ENCODE results near the gene ARHGEF12.
A peak's percentile ranks its signal among the peaks of the same experiment; 100 is the strongest.

ARHGEF12 gene

DNA sequence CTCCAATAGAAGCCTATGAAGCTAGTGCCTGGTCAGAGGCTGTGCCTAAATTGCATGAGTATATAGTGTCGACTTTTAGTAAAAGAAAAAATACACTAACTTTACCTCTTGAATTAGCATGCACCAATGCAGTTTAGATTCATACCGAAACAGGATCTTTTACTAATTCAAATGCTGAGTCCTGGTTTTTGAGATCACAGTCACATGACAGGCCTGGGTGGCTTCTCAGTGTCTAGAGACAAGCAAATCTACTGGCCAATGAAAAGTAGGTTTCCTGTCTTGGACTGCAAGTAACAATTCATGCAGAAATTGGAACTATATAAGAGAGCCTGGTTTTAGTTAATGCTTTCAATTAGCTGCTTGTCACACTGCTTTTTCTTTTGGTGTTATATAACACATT lies 7.2 kb downstream of the ARHGEF12 start:
- DNase-seq = no peak

DNA sequence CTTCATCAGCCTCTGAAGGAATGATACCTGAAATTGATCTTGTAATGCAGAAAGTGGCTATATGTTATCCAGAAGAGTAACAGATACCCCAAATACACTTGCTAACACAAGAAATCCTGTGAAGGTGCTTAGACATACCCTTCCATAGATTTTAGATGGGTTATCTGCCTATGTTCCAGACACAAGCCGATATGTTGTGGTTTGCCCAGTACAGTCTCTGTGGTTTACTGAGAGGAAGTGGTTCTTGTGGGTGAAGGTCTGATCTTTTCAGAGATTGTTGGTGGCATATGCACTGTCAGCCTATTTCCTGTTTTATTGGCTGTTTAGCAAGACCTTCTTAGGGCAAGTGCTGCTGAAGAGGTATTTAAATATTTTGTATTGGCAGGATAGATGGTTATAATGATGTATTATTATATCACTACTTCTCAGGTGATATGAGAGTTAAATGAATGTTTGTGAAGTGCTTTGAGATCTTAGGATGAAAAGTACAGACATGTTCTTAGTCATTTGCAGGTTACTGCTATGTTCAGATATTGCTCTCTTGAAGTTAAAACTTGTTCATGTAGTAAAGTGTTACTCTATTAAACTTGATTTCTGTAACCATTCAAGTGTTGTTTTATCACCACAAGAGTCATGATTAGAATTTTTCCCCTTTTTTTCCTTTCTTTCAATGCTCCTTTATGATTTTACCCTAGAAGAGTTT lies 8.2 kb downstream of the ARHGEF12 start:
- peak; percentile 59 for DNase-seq

DNA sequence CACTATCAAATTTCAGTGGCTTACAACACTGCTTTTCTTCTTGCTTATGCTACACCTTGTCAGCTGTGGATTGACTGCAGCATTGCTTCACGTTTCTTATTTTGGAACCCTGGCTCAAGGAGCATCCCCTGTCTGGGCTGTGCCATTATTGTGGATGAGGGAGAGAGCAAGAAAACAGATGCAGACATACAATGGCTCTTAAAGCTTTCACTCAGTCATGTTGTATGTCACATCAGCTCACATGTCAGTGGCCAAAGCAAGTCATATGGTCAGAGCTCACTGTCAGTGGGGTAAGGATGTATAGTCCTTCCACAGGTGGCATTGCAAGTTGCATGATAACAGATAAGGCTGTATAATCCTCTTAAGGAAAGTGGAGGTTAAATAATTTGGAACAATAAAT lies 10.0 kb downstream of the ARHGEF12 start:
- no peak for DNase-seq

DNA sequence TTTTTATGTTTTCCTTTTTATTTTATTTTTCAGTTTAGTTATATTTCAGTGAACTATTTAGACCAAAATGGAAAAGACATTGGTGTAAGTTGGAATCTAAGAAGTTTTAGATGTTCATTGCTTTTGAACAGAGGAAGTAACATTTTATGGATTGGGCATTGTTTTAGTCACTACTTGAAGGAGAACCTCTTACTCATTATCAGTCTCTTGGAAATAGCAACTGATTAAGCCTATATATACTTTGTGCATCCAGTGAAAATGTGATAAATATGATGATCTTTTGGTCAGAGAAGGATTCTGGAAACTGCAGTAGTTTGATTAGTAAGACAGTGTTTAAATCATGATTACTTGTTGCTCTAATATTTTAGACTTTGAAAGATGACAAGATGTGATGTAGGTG lies 14.4 kb downstream of the ARHGEF12 start:
- DNase-seq = no peak

DNA sequence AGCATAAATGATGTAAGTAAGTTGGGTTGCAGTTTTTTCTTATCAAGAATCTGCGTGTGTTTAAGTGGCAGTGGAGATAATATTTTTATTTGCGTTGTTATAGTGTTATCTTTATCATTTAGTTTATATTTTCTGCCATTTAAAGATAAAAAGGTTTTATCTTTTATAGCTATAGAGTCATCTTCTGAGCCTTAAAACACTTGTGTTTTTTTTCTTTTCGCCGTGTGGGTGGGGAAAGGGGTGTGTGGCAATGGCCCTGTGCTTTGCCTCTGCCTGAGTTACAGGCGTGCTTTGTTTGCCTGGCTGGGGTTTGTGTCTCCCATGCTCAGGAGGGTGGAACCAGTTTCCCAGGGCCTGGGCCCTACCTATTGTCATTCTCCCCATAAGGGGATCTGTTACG lies 16.2 kb downstream of the ARHGEF12 start:
- DNase-seq = no peak

DNA sequence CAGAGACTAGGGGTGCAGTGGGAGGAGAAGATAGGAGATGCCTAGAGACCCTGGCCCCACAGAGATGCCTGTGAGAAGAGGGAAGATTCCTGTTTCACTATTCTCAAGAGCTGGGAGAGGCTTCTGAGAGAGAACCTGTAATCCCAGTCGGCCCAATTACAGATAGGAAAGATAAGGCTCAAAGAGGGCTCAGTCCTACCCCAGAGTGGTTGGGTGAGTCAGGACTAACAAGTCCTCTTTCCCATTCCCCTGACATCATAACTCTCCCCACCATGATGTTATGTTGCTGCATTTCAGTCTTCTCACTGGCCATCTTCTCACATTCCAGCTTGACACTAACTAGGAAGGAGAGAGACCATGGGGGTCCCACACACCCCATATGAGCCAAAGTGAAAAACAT lies 17.9 kb downstream of the ARHGEF12 start:
- DNase-seq = no peak

DNA sequence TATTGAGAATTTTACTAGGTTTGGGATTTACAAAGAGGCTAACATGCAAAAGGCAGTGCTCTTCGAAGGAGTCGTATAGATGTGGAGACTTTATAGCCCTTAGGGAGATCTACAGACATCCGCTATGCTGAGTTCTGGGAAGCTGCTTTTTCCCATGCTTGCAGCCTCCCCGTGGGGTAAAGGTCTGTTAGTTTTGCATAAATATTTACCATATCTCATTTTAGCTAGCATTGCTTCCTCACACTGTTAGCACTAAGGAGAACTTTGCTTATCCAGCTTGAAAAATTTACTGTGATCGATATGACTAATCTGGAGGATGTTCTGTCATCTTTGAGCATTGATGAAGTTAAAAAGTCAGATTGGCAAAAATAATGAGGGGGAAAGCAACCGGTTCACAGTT lies 18.6 kb downstream of the ARHGEF12 start:
- no peak for DNase-seq

DNA sequence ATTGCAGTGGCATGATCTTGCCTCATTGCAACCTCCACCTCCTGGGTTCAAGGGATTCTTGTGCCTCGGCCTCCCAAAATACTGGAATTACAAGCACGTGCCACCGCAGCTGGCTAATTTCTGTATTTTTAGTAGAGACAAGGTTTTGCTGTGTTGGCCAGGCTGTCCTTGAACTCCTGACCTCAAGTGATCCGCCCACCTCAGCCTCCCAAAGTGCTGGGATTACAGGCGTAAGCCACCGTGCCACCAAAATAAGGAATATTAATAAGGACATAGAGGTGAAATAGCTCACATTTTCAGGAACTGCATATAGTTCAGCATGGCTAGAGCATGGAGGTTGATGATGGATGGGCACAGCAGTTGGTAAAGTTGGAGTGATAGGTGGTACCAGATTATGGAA lies 21.4 kb downstream of the ARHGEF12 start:
- no peak for DNase-seq

DNA sequence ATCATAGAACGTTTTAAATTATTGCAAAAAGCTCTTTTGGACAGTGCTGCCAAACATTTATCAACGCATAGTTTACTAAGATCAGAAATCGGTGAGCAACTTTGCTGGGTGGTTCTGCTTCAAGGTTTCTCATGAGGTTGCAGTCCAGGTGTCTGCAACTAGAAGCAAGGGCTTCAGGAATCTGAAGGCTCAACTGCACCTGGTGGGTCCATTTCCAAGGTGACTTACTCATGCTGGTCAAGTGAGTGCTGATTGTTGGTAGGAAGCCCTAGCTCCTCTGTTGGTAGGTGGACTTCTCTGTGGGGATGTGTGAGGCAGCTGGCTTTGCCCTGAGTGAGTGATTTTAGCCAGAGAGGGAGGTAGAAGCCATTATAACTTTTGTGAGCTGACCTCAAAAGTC lies 22.5 kb downstream of the ARHGEF12 start:
- DNase-seq = no peak

DNA sequence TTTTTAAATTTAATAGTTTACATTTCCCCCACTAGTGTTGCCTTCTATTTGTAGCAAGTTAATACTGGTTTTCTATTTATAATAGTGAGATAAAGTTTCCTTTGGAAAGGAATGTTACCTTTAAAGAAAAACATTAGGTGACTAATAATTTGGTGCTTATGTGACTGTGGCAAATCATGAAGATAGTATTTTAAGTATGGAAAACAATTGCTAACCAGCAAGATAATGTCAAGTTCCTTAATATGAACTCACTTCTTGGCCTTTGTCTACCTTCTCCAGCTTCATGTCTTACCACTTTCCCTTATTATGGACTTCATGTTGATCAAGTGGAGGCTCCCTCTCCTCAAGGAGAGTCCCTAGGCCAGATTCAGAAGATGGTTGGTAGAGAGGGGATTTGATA lies 27.2 kb downstream of the ARHGEF12 start:
- no peak for DNase-seq

DNA sequence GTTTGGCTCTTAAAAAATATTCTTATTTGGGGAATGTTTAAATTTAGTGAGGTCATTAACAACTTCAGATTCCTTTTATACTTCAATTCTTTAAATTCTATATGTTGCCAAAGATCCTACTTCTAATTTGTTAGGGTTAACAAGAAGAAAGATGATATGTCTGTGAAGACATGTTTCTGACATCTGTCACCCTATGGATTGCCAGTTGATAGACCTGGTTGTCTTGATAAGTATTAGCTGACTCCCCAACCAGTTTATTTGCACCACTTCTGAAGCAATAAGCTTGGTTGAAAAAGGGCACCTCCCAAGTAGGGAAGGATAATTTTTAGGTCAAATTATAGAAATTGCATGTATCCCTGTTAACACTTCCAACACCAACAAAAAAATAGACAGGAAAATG lies 29.3 kb downstream of the ARHGEF12 start:
- no peak for DNase-seq

DNA sequence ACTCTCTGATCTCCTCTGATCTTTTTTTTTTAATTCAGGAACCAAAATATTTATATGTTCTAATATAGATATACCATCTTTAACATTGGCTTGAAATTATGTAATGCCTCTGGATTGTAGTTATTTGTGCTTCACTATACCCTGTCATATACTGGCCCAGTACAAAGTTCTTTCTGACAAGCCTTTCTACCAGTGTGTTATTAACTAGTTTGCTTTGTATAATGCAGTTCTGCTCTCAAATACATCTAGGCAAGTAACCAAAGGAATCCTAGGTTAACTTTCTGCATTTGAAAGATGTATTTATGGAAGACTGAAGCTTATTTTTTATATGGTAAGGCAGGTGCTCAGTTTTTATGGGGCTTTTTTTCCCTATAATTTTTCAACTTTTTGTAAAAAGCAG lies 36.1 kb downstream of the ARHGEF12 start:
- DNase-seq = no peak

DNA sequence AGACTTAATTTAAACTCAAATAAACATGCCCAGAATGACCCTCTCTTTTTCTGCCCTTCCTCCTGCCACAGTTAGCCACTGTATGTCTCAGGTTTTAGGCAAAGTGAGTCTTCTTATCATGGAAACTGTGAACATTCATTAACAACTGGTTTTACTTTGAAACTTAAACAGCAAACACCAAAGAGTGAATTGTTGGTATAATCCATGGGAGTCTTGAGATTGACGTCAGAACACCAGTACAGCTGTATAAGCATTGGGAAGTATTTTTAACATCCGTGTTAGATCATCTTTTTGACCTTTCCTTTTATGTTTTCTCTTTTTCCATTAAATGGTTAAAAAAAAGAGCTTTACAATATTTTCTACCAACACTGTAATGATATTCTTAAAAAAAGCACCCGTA lies 38.9 kb downstream of the ARHGEF12 start:
- DNase-seq = no peak

DNA sequence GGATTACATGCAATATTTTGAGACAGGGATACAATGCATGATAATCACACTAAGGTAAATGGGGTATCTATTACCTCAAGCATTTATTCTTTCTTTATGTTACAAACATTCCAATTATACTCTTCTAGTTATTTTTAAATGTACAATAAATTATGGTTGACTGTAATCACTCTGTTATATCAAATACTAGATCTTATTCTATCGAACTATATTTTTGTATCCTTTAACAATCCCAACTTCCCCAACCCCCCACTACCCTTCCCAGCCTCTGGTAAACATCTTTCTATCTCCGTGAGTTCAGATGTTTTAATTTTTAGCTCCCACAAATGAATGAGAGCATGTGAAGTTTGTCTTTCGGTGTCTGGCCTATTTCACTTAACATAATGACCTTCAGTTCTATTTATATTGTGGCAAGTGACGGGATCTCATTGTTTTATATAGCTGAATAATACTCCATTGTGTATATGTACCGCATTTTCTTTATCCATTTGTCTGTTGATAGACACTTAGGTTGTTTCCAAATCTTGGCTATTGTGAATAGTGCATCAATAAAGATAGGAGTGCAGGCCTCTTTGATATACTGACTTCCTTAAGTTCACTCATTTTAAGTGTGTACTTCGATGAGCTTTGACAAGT lies 40.5 kb downstream of the ARHGEF12 start:
- DNase-seq = no peak

DNA sequence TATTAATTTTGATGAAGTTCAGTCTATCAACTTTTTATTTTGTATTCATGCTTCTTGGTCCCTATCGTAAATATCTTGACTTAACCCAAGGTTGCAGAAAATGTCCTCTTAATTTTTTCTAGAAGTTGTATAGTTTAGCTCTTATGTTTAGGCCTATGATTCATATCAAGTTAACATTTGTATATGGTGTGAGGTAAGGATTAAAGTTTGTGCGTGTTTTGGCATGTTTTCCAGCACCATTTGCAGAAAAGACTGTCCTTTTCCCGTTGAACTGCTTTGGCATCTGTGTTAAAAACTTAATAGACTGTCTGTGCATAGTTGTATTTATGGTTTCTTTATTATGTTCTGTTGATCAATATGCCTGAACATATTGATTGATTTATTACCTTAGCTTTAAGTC lies 42.3 kb downstream of the ARHGEF12 start:
- DNase-seq = no peak

DNA sequence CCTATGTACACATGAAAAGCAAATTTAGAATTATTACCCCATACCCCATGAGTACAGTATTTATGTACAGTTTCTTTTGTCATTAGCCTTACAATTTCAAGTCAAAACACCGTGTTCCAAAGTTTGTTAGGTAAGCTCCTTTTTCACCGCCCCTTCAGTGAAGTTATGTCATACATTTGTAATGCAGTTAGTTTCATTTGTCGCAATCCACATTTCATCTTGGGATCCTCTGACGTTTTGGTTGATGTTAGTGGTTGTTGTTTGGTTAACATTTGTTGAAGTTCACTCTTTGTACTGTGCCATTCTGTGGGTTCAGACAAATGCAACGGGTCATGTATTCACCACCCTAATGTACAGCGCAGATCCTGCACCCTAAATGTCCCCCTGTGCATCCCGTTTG lies 45.2 kb downstream of the ARHGEF12 start:
- no peak for DNase-seq

DNA sequence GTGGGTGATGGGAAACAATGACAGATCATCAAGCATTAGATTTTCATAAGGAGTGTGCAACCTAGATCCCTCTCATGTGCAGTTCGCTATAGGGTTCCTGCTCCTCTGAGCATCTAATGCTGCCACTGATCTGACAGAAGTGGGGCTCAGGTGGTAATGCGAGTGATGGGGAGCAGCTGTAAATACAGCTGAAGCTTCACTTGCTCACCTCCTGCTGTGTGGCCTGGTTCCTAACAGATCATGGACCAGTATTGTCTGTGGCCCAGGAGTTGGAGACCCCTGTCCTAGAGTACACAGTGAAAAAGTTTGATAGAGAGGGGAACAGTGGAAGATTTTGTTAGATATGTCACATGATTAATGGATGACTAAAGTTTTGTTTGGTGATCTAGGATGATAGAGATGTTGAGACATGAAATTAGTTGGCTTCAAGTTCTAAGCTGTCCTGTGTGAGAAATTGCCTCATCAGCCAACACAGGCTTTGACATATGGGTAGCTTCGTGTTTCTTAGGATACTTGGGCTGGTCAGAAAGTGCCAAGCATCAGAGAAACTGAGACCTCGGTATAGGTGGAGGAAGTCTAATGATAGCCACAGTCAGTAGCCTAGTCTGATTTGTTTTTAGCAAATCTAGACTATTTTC lies 47.4 kb downstream of the ARHGEF12 start:
- DNase-seq = no peak

DNA sequence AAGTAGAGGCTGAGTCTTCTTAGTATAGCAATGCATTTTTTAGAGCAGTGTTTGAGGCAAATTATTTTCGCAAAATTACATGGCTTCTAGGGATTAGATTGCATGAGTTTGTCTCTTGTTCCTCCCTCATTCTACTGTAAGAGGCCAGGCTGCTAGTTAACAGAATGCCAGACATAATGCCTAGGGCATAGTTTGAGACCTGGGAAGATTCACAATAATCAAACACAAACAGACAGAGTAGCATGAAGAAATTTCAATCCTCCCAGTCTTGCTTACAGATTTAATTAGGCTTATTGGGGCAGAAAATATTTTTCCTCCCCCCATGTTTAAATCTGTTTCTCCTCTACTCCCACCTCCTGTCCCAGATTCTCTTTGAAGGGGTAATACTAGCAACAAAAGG lies 48.3 kb downstream of the ARHGEF12 start:
- no peak for DNase-seq

DNA sequence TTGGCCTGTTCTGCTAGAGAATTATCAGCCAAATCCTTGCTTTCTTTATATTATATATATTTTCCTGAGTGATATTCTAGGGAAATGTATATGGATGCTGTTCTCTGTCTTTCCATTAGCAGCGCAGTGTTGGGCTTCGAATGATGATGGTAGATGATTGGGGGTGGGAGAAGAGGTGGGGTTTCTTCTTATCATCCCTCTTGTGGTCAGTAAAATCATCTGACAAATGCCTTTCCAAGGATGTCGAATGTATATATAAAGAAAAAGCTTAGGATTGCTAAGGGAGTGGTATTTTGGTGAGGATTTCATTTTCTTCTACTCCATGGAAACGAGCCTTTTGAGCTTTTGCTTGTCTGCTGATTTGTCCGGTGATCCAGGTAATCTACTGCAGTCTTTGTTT lies 48.9 kb downstream of the ARHGEF12 start:
- DNase-seq = no peak

DNA sequence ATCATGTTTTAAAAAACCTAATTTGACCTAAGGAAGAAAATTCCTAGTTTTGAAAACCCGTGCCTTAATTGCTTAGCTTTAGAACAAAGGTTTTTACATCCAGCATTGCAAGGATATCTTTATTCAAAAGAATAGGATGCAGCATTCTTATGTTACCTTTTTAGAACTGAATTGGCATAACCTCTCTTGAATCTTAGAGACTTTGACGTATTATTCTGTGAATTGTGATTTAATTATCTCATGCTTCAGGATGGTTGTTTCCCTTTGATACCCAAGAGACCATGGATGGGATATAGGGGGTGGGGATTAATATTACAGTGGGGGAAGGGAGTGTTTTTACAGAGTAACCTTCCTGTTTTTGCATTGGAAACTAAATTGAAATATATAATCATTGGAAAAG lies 49.4 kb downstream of the ARHGEF12 start:
- no peak for DNase-seq

DNA sequence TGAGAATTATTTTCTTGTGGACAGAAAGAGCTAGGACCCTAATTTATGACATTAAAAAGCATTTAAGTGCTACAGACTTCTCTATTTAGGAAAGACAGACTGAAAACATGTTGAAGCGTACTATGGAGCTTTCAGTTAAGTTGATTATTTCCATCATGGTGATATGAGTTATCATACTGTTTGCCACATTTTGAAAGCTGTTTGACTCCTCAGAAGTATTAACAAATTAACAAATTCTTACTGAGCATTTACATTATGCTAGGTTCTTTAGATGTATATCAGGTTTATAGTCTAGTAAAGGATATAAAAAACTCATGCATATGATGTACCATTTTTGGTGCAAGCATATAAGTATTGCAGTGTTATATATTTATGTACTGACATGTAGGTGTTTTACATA lies 50.1 kb downstream of the ARHGEF12 start:
- no peak for DNase-seq

DNA sequence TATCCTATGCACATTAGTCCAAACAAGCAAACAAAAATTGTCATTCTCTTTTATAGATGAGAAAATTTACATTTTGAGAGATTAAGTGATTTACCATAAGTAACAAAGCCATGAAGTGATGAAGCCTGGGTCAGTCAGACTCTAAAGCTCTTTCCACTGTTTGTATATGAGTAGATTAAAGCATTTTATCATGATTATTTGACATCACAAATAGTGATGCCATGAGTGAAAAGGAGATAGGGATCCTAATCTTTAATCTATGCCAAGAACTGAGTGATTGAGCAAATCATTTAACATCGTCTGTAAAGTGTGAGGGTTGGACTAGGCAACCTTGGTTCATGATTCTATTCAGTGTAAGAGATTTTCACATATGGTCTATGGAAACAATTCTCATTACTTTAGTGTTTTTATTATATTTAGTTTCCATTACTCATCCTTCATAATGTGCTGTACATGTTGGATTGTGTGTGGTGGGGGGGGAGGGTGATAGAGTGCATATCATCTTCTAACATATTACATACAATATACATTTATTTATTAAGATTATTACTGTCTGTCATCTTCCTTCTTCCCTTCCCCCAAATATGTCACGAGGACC lies 50.7 kb downstream of the ARHGEF12 start:
- DNase-seq = no peak

DNA sequence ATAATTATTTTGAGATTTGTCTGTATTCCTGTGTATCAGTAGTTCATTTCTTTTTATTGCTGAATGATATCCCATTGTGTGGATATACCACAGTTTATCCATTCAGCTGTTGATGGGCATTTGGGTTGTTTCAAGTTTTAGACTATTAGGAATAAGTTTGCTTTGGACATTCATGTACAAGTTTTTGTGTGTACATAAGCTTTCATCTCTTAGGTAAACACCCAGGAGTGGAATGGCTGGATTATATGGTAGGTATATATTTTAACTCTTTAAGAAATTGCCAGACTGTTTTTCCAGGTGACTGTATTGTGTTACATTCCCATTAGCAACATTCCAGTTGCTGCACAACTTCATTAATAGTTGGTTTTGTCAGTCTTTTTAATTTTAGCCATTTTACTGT lies 52.0 kb downstream of the ARHGEF12 start:
- no peak for DNase-seq
